Measurements from ENCODE around the gene SCFD2. TPM values are rescaled to one million over a fixed set of nuclear protein-coding genes. Genes with fewer than 3 reads are reported as not detected.

Gene SCFD2
- polyA plus RNA-seq, 2 of the 4 experiments (the other 2 are of a cell fraction): 7.6 to 10.8 TPM

- no peak for DNase-seq (ENCODE audit: low read depth in 1 of 2, low spot score in 1 of 2)
- Histone ChIP-seq H3K27ac (no peak overlapping the region), H3K4me3 (no peak overlapping the region), H3K4me2 (no peak overlapping the region), H3K9me3 (no peaks in the 10 kb centered on the region), H3K4me1 (peaks cover 20% of the 10 kb centered on the region)
- no peak for ATAC-seq
- TF ChIP-seq EHF (CRISPR knock-in tag; IDR thresholded peaks at IDR 0.05): no peak
- FAIRE-seq: no peak
- CTCF ChIA-PET: no interaction called here
- WGBS (ENCODE audit: missing lambda C conversion rate): 92% methylated on average over 2 of the region's 2 CpGs
- POLR2A ChIA-PET: no interaction called here
Observed at GRCh38 chr4:53022513-53023100, 343.3 kb downstream of the SCFD2 start.

GRCh38 chr4:53021754-53022512 is 343.9 kb downstream of the SCFD2 start:
- WGBS (ENCODE audit: missing lambda C conversion rate): 92% methylated on average over 2 of the region's 2 CpGs
- ATAC-seq (no peak), DNase-seq (ENCODE audit: low read depth in 1 of 2, low spot score in 1 of 2) (no peak), FAIRE-seq (no peak)
- no peaks in the 10 kb centered on the region for H3K9me3 ChIP-seq
- ChIA-PET CTCF (interaction anchor here (1.5 kb wide), 1 partner anchor 1212 kb away, joined by 5 read pairs; no protein-coding TSS in a partner anchor), POLR2A (no interaction called here)
- no peak overlapping the region for H3K27ac ChIP-seq
- H3K4me1 ChIP-seq: peaks cover 20% of the 10 kb centered on the region
- no peak for TF ChIP-seq RNF2 (IDR thresholded peaks at IDR 0.05; ENCODE audit: borderline replicate concordance, low read depth)
- no peak for TF ChIP-seq FOSB (CRISPR knock-in tag; IDR thresholded peaks at IDR 0.05)
- no peak for TF ChIP-seq ZNF302 (CRISPR knock-in tag; IDR thresholded peaks at IDR 0.05)
- no peak for TF ChIP-seq ELK1 (IDR thresholded peaks at IDR 0.05; ENCODE audit: low read depth, low read length)
- no peak for TF ChIP-seq EHMT2 (IDR thresholded peaks at IDR 0.05; ENCODE audit: low read depth)
- no peak for TF ChIP-seq SMC3 (IDR thresholded peaks at IDR 0.05)
- TF ChIP-seq RFX5 (IDR thresholded peaks at IDR 0.05): no peak
- TF ChIP-seq HOXB13 (CRISPR knock-in tag; IDR thresholded peaks at IDR 0.05; ENCODE audit: low read depth): no peak
- TF ChIP-seq NPAS2 (CRISPR knock-in tag; IDR thresholded peaks at IDR 0.05; ENCODE audit: borderline replicate concordance): no peak
- TF ChIP-seq TFCP2L1 (CRISPR knock-in tag; IDR thresholded peaks at IDR 0.05): no peak
- no peak overlapping the region for H3K4me3 ChIP-seq
- no peak overlapping the region for H3K4me2 ChIP-seq

GRCh38 chr4:53019485-53020382 is 346.1 kb downstream of the SCFD2 start:
- POLR2A ChIA-PET: no interaction called here
- DNase-seq (ENCODE audit: low read depth in 1 of 2, low spot score in 1 of 2) (peak; percentile 18 to 63), FAIRE-seq (no peak), ATAC-seq (peak; percentile 70 to 87)
- TF ChIP-seq NFE2L2 (conservative IDR thresholded peaks at IDR 0.05; ENCODE audit: low read length) (no peak), GATA3 (IDR thresholded peaks at IDR 0.05; ENCODE audit: borderline replicate concordance) (peak; percentile 66; the same call in 1 of the 2 replicates), FOSL2 (IDR thresholded peaks at IDR 0.05) (no peak), FOSL2 (CRISPR knock-in tag; IDR thresholded peaks at IDR 0.05) (peak; percentile 46; the same call in 1 of the 2 replicates), ESRRA (IDR thresholded peaks at IDR 0.05; ENCODE audit: borderline replicate concordance, low read length) (no peak), JUNB (IDR thresholded peaks at IDR 0.05) (peak; percentile 55)
- Histone ChIP-seq H3K4me3 (no peak overlapping the region), H3K9me3 (no peaks in the 10 kb centered on the region), H3K4me1 (peaks cover 20% of the 10 kb centered on the region), H3K4me2 (peak overlapping the region; percentile 59), H3K27ac (peak overlapping the region; percentile 58 to 74; a peak in 5 of 6 replicates)
- CTCF ChIA-PET: interaction anchor here (0.5 to 1.5 kb wide), 3 partner anchors 768 to 1214 kb away, joined by 3 to 5 read pairs (median 4); no protein-coding TSS in a partner anchor
- 18% methylated on average over 6 of the region's 6 CpGs for WGBS (ENCODE audit: missing lambda C conversion rate)
